AG04449 (cell line): ENCODE results near the gene TMPRSS6.

ENCODE experiments used
- CTCF ChIA-PET: fragments of 350-600 bp; formaldehyde crosslinking; extraction: SDS; loops from one replicate; lab custom pipeline; 2021; ENCODE audit warnings: antibody characterized with exemption; lab: Yijun Ruan, JAX
- POLR2A ChIA-PET: fragments of 400-600, 350-600 bp; formaldehyde crosslinking; extraction: SDS; loops from one replicate; lab custom pipeline; 2020; ENCODE audit warnings: antibody characterized with exemption, inconsistent platforms; lab: Yijun Ruan, JAX
- DNase-seq: peaks from one replicate; pipeline ENCODE4 v3.0.0-alpha.2; 2010; ENCODE audit warnings: low read depth, low spot score
- H3K4me3 ChIP-seq: 2 replicates; pipeline ENCODE4 v1.5.1; 2011; ENCODE audit warnings: low read depth, mild to moderate bottlenecking, control low read depth, low read length
- TF ChIP-seq, protein P1 (sequence below): IDR thresholded peaks from one replicate; pipeline ENCODE4 v1.5.1; 2011; ENCODE audit warnings: mild to moderate bottlenecking, moderate library complexity, low read length, control low read depth, inconsistent platforms; ENCODE audit not compliant: insufficient read depth; ENCODE audit errors: missing control alignments

The TMPRSS6 gene

DNA sequence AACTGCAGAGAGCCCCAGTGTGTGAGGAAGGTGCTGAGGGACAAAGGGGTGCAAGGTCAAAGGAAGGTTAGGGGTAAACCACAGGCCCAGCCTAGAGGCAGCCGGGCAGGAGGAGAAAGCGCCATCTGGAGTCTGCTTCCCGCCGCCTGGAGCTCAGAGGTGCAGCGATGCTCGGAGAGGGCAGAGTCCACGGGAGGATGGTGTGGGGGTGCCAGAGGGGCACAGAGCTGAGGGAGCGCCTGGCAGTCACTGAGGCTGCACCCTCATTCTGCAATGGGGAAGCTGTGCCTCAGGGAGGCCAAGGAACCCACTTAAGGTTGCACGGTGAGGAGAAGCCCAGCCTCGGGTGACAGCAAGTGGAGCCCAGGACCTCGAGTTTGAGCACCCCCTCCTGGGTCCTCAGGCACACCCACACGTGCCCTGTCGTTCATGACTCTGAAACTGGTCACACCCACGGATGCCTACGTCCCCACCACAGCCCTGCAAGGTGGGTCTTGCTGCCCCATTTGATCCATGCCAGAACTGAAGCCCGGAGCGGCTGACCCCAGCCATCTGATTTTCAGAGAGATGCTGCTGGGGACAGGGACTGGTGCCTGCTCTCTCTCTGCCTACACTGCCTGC lies 38.6 kb upstream of the TMPRSS6 start:
- ChIA-PET POLR2A (interaction anchor here (1.0 kb wide), 1 partner anchor 24 kb away, joined by 3 read pairs; no protein-coding TSS in a partner anchor), CTCF (interaction anchor here (1.1 to 1.5 kb wide), 4 partner anchors 17 to 51 kb away, joined by 3 to 7 read pairs (median 6); no protein-coding TSS in a partner anchor)
- TF ChIP-seq, protein P1, sequence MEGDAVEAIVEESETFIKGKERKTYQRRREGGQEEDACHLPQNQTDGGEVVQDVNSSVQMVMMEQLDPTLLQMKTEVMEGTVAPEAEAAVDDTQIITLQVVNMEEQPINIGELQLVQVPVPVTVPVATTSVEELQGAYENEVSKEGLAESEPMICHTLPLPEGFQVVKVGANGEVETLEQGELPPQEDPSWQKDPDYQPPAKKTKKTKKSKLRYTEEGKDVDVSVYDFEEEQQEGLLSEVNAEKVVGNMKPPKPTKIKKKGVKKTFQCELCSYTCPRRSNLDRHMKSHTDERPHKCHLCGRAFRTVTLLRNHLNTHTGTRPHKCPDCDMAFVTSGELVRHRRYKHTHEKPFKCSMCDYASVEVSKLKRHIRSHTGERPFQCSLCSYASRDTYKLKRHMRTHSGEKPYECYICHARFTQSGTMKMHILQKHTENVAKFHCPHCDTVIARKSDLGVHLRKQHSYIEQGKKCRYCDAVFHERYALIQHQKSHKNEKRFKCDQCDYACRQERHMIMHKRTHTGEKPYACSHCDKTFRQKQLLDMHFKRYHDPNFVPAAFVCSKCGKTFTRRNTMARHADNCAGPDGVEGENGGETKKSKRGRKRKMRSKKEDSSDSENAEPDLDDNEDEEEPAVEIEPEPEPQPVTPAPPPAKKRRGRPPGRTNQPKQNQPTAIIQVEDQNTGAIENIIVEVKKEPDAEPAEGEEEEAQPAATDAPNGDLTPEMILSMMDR = no peak
- no peak for DNase-seq
- H3K4me3 ChIP-seq = no peak overlapping the region

DNA sequence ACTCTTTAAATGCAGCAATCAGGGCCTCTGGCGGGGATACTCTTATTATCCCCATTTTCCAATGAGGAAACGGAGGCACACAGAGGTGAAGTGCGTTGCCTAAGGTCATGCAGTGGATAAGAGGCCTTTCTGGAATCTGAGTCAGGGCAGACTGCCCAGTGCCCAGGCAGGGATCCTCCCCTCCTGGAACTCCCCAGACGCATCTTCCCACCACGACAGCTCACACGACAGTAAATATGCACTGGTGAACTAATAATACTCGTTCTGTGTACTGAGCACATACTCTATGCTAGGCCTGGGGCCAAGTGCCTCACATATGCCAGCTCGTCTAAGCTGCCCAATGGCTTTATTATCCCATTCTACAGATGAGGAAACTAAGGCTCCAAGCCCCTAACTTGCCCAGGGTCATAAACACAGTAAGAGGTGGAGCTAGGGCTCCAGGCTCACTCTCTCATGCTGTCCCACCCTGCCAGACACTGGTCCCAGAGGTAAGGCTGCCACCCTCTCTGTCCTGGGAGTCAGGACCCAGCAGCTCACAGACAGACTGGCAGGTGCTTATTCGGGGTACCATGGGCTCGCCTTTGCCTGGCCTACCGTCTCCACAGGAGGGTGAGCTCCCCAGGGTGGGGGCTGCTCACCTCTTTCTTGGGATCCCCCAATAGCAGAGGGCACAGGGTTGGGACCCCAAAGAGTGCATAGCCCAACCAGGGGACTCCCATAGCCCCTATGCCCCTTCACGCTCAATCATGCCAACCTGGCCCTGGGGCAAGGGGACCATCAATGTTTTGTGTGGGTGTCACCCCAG lies 37.9 kb upstream of the TMPRSS6 start:
- H3K4me3 ChIP-seq = no peak overlapping the region
- POLR2A ChIA-PET = interaction anchor here (1.0 kb wide), 1 partner anchor 25 kb away, joined by 3 read pairs; no protein-coding TSS in a partner anchor
- CTCF ChIA-PET = interaction anchor here (1.2 kb wide), 1 partner anchor 51 kb away, joined by 4 read pairs; no protein-coding TSS in a partner anchor
- TF ChIP-seq, protein P1 = no peak
- no peak for DNase-seq

DNA sequence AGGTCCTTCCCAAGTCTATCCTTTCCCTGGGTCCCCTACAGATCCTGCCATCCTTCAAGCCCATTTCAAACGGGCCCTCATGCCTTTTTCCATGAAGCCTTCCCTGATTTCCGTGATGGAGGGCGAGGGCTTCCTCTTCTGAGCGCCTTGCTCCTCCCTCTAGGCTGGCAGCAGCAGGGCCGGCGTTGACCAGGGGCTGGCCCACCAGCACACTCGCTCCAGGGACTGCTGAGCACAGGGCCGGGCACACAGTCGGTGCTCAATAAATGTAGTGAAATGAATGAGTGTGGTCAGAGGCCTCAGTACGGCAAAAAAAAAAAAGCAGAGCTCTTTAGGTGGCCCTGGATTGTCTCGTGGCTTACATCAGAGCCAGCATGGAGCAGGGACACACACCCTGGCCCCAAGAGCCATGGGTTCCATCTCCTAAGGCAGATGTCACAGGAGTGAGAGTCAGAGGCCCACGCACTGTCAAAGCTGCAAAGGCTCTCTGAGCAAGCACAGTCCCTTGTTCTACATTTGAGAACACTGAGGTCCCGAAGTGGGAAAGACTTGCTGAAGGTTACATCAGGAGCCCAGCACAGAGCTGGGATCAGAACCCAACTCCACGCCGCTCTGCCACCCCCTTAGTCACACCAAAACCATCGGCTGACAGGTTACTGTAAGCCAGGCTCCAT lies 37.1 kb upstream of the TMPRSS6 start:
- ChIA-PET CTCF (interaction anchor here (1.2 kb wide), 1 partner anchor 52 kb away, joined by 4 read pairs; no protein-coding TSS in a partner anchor), POLR2A (no interaction called here)
- TF ChIP-seq, protein P1 = no peak
- no peak for DNase-seq
- no peak overlapping the region for H3K4me3 ChIP-seq

DNA sequence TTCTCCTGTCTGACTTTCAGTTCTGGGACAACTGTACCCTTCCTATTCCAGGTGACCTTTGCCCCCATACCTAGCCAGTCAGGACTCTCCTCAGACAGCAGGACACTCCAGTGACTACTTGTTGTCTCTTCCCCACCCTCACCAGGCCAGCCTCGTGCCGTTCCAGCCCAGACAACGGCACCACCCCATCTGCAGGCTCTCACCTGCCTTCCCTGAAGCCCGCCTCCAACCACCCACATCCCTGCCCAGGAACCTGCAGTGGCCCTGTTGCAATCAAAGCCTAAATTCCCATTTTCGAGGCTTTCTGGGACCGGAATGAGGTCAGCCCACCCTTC lies 36.5 kb upstream of the TMPRSS6 start:
- H3K4me3 ChIP-seq = no peak overlapping the region
- POLR2A ChIA-PET = no interaction called here
- no peak for DNase-seq
- TF ChIP-seq, protein P1 = no peak
- CTCF ChIA-PET = no interaction called here

DNA sequence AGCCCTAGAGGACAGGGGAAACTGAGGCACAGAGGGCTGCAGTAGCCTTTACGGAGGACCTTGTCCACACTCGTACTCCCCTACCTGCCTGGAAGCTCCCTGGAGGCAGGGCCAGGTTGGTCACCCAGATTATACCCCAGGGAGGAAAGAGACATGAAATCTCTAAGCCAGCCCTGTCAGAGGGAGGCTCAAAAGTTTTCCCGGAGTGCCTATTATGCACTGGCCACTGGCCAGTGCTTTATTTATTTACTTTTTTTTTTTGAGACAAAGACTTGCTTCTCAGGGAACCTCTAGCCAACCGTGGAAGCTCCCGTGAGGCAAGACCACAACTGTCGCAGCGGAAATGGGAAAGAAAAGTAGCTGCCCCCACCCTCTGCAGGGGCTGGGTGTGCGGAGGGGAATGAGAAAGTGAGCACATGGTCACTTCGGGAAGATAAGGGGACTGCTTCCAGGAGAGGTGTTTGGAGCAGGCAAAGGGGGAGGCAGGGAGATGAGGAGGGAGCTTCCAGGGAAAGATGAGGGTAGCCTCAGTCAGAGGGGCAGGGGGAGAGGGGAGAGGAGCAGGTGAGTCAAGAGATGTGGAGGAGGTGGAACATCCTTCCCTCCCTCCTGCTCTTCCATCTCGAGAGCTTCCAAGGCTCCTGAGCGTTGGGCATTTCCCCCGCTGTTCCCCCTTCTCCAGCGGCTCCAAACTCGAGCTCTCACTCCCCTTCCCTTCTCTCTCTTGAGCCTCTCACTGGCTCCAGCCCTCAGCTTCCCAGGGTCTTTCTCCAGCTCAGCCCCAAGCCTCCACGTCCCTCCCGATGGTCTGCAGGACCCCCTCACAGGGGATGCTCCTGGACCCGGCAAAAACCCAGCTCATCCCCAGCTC lies 35.9 kb upstream of the TMPRSS6 start:
- no peak overlapping the region for H3K4me3 ChIP-seq
- TF ChIP-seq, protein P1 = no peak
- POLR2A ChIA-PET = no interaction called here
- DNase-seq = no peak
- CTCF ChIA-PET = interaction anchor here (0.8 to 1.1 kb wide), 2 partner anchors 20 to 23 kb away, joined by 3 to 4 read pairs; no protein-coding TSS in a partner anchor
